Measurements from ENCODE around the gene REN.
A peak's percentile ranks its signal among the peaks of the same experiment; 100 is the strongest.

Gene REN

GRCh38 chr1:204107892-204108291, 58.2 kb downstream of the REN start:
- H3K9me3 ChIP-seq (ENCODE audit: insufficient read depth, low read depth, low read length): no peaks in the 10 kb centered on the region
- H3K79me2 ChIP-seq (ENCODE audit: insufficient read depth, low read length): peaks cover 27% of the 10 kb centered on the region
- no peaks in the 10 kb centered on the region for H4K20me1 ChIP-seq (ENCODE audit: insufficient read depth, low read length, poor library complexity, severe bottlenecking)
- no peaks in the 10 kb centered on the region for H3K36me3 ChIP-seq (ENCODE audit: insufficient read depth, low read length)
- peaks cover 24% of the 10 kb centered on the region for H3F3A ChIP-seq (ENCODE audit: low read depth)
- no peak overlapping the region for H3K4me3 ChIP-seq (ENCODE audit: low read length, poor library complexity, severe bottlenecking)
- H3K9me2 ChIP-seq (replicated peaks; ENCODE audit: low read depth, low read length): no peaks in the 10 kb centered on the region
- TF ChIP-seq EZH2phosphoT487 (IDR thresholded peaks at IDR 0.05; ENCODE audit: borderline replicate concordance): no peak
- TF ChIP-seq, protein P1, sequence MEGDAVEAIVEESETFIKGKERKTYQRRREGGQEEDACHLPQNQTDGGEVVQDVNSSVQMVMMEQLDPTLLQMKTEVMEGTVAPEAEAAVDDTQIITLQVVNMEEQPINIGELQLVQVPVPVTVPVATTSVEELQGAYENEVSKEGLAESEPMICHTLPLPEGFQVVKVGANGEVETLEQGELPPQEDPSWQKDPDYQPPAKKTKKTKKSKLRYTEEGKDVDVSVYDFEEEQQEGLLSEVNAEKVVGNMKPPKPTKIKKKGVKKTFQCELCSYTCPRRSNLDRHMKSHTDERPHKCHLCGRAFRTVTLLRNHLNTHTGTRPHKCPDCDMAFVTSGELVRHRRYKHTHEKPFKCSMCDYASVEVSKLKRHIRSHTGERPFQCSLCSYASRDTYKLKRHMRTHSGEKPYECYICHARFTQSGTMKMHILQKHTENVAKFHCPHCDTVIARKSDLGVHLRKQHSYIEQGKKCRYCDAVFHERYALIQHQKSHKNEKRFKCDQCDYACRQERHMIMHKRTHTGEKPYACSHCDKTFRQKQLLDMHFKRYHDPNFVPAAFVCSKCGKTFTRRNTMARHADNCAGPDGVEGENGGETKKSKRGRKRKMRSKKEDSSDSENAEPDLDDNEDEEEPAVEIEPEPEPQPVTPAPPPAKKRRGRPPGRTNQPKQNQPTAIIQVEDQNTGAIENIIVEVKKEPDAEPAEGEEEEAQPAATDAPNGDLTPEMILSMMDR (conservative IDR thresholded peaks at IDR 0.05; ENCODE audit: low read length): no peak
- H3K27me3 ChIP-seq (ENCODE audit: insufficient read depth, low read length, poor library complexity, severe bottlenecking): no peaks in the 10 kb centered on the region
- H3K4me1 ChIP-seq (ENCODE audit: insufficient read depth, low read length, poor library complexity, severe bottlenecking): peaks cover 59% of the 10 kb centered on the region
- peak overlapping the region; percentile 78 for H3K4me2 ChIP-seq (ENCODE audit: low read depth, low read length, poor library complexity, severe bottlenecking)
- H3K9ac ChIP-seq (ENCODE audit: low read depth, low read length, poor library complexity, severe bottlenecking): no peak overlapping the region
- H2AFZ ChIP-seq (ENCODE audit: low read length): no peak overlapping the region

DNA sequence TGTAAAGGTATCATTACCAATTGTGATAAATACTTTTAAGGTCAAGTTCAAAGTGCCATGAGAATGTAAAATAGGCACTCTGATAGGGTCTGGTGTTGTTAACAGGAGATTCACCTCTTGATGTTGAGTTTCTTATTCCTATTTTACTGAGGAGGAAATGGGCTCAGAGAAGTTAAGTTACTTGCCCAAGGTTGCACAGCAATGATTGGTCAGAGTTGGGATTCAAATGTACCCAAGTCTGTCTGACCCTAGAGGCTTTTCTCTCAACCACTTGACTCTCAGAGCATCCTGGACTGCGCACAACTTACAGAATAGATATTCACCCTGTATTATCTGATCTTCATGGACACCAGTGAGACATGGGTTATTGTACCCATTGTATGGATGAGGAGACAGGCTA, 59.3 kb downstream of the REN start:
- Histone ChIP-seq H3K79me2 (ENCODE audit: insufficient read depth, low read length) (peaks cover 27% of the 10 kb centered on the region), H3K9ac (ENCODE audit: low read depth, low read length, poor library complexity, severe bottlenecking) (peak overlapping the region; percentile 73), H3K4me1 (ENCODE audit: insufficient read depth, low read length, poor library complexity, severe bottlenecking) (peaks cover 66% of the 10 kb centered on the region), H3K9me2 (replicated peaks; ENCODE audit: low read depth, low read length) (no peaks in the 10 kb centered on the region), H2AFZ (ENCODE audit: low read length) (no peak overlapping the region), H3K9me3 (ENCODE audit: insufficient read depth, low read depth, low read length) (no peaks in the 10 kb centered on the region), H3K4me3 (ENCODE audit: low read length, poor library complexity, severe bottlenecking) (peak overlapping the region; percentile 75), H3F3A (ENCODE audit: low read depth) (peaks cover 30% of the 10 kb centered on the region), H4K20me1 (ENCODE audit: insufficient read depth, low read length, poor library complexity, severe bottlenecking) (no peaks in the 10 kb centered on the region), H3K36me3 (ENCODE audit: insufficient read depth, low read length) (no peaks in the 10 kb centered on the region), H3K27me3 (ENCODE audit: insufficient read depth, low read length, poor library complexity, severe bottlenecking) (no peaks in the 10 kb centered on the region), H3K4me2 (ENCODE audit: low read depth, low read length, poor library complexity, severe bottlenecking) (peak overlapping the region; percentile 78)
- TF ChIP-seq, protein P1 (conservative IDR thresholded peaks at IDR 0.05; ENCODE audit: low read length): no peak
- no peak for TF ChIP-seq EZH2phosphoT487 (IDR thresholded peaks at IDR 0.05; ENCODE audit: borderline replicate concordance)

- Histone ChIP-seq H4K20me1 (ENCODE audit: insufficient read depth, low read length, poor library complexity, severe bottlenecking) (no peaks in the 10 kb centered on the region), H3K9ac (ENCODE audit: low read depth, low read length, poor library complexity, severe bottlenecking) (peak overlapping the region; percentile 73), H3K4me1 (ENCODE audit: insufficient read depth, low read length, poor library complexity, severe bottlenecking) (peaks cover 79% of the 10 kb centered on the region), H3K4me2 (ENCODE audit: low read depth, low read length, poor library complexity, severe bottlenecking) (peak overlapping the region; percentile 78), H3K36me3 (ENCODE audit: insufficient read depth, low read length) (no peaks in the 10 kb centered on the region), H3F3A (ENCODE audit: low read depth) (peaks cover 33% of the 10 kb centered on the region), H3K4me3 (ENCODE audit: low read length, poor library complexity, severe bottlenecking) (peak overlapping the region; percentile 75), H3K79me2 (ENCODE audit: insufficient read depth, low read length) (peaks cover 27% of the 10 kb centered on the region), H3K9me3 (ENCODE audit: insufficient read depth, low read depth, low read length) (no peaks in the 10 kb centered on the region), H2AFZ (ENCODE audit: low read length) (peak overlapping the region; percentile 26; the same call in 1 of the 2 replicates), H3K9me2 (replicated peaks; ENCODE audit: low read depth, low read length) (no peaks in the 10 kb centered on the region), H3K27me3 (ENCODE audit: insufficient read depth, low read length, poor library complexity, severe bottlenecking) (no peaks in the 10 kb centered on the region)
- no peak for TF ChIP-seq EZH2phosphoT487 (IDR thresholded peaks at IDR 0.05; ENCODE audit: borderline replicate concordance)
- TF ChIP-seq, protein P1 (conservative IDR thresholded peaks at IDR 0.05; ENCODE audit: low read length): peak; percentile 21; the same call in 1 of the 2 replicates
These were observed 61.0 kb downstream of the REN start for GRCh38 chr1:204105131-204105515.

Data from Loucy (cell line).